ENCODE results near the gene POP5.
A peak's percentile ranks its signal among the peaks of the same experiment; 100 is the strongest.
"Not testable (repeated sequence)": the region's sequence is repeated elsewhere in the genome, so short reads cannot be mapped to it uniquely, and the experiment has no call there.

The POP5 gene

GRCh38 chr12:120534203-120534702 lies 46.9 kb downstream of the POP5 start, which contains the start of gene RNF10:
TSS of gene RNF10 (plus strand) at chr12:120534356. CDS start at chr12:120534812, 456 bp downstream.
- peak within 1 kb of the TSS; percentile 81 for H3K4me3 ChIP-seq (ENCODE audit: low read depth, low read length)
- TF ChIP-seq, protein P1, sequence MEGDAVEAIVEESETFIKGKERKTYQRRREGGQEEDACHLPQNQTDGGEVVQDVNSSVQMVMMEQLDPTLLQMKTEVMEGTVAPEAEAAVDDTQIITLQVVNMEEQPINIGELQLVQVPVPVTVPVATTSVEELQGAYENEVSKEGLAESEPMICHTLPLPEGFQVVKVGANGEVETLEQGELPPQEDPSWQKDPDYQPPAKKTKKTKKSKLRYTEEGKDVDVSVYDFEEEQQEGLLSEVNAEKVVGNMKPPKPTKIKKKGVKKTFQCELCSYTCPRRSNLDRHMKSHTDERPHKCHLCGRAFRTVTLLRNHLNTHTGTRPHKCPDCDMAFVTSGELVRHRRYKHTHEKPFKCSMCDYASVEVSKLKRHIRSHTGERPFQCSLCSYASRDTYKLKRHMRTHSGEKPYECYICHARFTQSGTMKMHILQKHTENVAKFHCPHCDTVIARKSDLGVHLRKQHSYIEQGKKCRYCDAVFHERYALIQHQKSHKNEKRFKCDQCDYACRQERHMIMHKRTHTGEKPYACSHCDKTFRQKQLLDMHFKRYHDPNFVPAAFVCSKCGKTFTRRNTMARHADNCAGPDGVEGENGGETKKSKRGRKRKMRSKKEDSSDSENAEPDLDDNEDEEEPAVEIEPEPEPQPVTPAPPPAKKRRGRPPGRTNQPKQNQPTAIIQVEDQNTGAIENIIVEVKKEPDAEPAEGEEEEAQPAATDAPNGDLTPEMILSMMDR (IDR thresholded peaks at IDR 0.05; ENCODE audit: low read depth, low read length) = no peak

GRCh38 chr12:120532701-120533238 lies 48.4 kb downstream of the POP5 start:
- H3K4me3 ChIP-seq (ENCODE audit: low read depth, low read length) = no peak overlapping the region
- TF ChIP-seq, protein P1 (IDR thresholded peaks at IDR 0.05; ENCODE audit: low read depth, low read length) = no peak

DNA sequence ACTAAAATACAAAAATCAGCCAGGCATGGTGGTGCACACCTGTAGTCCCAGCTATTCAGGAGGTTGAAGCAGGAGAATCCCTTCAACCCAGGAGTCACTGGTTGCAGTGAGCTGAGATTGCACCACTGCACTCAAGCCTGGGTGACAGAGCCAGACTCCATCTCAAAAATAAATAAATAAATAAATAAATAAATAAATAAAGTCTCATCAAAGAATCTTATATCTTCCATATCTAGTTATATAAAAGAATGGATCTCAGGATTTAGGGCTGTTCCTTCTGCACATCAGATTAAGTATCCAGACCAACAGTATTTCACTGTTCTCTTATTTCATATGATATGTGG lies 50.8 kb downstream of the POP5 start:
- not testable (repeated sequence) for H3K4me3 ChIP-seq (ENCODE audit: low read depth, low read length)

DNA sequence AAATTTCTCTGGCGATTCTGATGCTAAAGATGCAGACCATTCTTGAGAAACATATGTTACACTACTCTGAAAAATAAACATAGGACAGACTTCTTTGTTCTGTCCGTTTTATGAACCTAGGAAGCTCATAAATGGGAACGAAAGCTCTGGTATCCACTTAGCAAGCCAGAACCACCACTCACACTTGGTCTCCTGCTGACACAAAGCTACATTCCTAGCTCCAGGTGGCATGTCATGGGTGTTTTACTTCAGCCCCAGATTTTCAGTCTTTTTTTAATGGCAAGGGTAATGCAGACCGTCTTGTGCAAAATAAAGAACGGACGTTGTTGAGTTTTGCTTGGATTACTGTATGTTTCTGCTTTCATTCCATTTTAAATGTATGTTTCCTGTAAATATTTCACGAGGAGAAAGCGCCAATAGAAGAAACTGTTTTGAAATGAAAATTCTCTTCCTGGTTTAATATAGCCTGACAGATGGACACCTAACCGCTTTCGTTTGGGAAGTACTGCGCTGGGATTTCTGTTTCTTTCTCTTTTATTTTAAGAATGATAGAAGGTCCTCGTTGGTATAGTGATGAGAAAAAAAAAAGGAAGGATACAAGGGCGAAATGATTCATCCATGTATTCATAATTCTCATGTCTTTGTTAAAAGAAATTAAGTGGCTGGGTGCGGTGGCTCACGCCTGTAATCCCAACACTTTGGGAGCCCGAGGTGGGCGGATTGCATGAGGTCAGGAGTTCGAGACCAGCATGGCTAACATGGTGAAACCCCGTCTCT lies 51.4 kb downstream of the POP5 start:
- TF ChIP-seq, protein P1 (IDR thresholded peaks at IDR 0.05; ENCODE audit: low read depth, low read length) = no peak
- H3K4me3 ChIP-seq (ENCODE audit: low read depth, low read length) = peak overlapping the region; percentile 72

GRCh38 chr12:120528861-120529525 lies 52.2 kb downstream of the POP5 start, which contains the start of gene COQ5:
TSS of gene COQ5 (minus strand) at chr12:120529158. CDS start at chr12:120529141, 17 bp downstream.
- peak within 1 kb of the TSS; percentile 72 for H3K4me3 ChIP-seq (ENCODE audit: low read depth, low read length)
- TF ChIP-seq, protein P1 (IDR thresholded peaks at IDR 0.05; ENCODE audit: low read depth, low read length) = no peak

All from WI38 (cell line).